ENCODE data around the gene AUNIP.

- TF ChIP-seq CTCF (IDR thresholded peaks at IDR 0.05) (no peak), POLR2A (IDR thresholded peaks at IDR 0.05) (no peak)
These were observed 51.5 kb downstream of the AUNIP start for GRCh38 chr1:25807480-25808390.
